ENCODE measurements around the gene HS6ST2. TPM values are rescaled to one million over a fixed set of nuclear protein-coding genes. Genes with fewer than 3 reads are reported as not detected.

Gene HS6ST2
- total RNA-seq, 2 experiments from 2014 or later = not detected

DNA sequence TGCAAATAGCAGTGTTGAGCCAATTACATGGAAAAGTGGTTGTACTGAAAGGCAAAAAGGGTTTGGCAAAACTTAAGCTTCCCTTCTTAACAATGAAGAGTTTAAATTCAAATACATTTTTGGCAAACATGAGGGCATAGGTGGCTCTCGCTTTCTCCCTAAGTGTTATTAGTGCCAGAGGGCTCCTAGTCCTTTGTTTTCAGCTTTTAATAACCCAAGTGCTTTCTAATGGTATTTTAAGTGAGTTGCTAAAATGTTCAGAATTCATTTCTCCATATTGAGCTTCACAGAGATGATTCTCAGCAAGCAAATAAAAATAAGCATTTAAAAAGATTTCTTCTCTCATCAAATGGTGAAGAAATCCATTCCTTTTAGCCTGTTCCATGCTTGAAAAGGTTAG is 123.7 kb downstream of the HS6ST2 start:
- TF ChIP-seq, protein P1, sequence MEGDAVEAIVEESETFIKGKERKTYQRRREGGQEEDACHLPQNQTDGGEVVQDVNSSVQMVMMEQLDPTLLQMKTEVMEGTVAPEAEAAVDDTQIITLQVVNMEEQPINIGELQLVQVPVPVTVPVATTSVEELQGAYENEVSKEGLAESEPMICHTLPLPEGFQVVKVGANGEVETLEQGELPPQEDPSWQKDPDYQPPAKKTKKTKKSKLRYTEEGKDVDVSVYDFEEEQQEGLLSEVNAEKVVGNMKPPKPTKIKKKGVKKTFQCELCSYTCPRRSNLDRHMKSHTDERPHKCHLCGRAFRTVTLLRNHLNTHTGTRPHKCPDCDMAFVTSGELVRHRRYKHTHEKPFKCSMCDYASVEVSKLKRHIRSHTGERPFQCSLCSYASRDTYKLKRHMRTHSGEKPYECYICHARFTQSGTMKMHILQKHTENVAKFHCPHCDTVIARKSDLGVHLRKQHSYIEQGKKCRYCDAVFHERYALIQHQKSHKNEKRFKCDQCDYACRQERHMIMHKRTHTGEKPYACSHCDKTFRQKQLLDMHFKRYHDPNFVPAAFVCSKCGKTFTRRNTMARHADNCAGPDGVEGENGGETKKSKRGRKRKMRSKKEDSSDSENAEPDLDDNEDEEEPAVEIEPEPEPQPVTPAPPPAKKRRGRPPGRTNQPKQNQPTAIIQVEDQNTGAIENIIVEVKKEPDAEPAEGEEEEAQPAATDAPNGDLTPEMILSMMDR (conservative IDR thresholded peaks at IDR 0.05; ENCODE audit: low read length) = no peak
- TF ChIP-seq EZH2phosphoT487 (IDR thresholded peaks at IDR 0.05; ENCODE audit: borderline replicate concordance, low read depth, low read length) = no peak
- no TSS peak for BruUV-seq (replicated peaks)
- no peaks in the 10 kb centered on the region for H3K79me2 ChIP-seq (ENCODE audit: insufficient read depth, low read depth, low read length)
- H3K4me3 ChIP-seq (ENCODE audit: low read depth, low read length, poor library complexity, severe bottlenecking) = no peak overlapping the region
- H2AFZ ChIP-seq (ENCODE audit: low read length) = no peak overlapping the region
- intact Hi-C loops (cut with micrococcal nuclease; ENCODE audit: unreplicated experiment) = no loop called here
- DNase-seq (ENCODE audit: low spot score) = no peak
- POLR2A ChIA-PET = no interaction called here
- no peaks in the 10 kb centered on the region for H3K36me3 ChIP-seq (ENCODE audit: insufficient read depth, low read length)
- H3K9me2 ChIP-seq (ENCODE audit: insufficient read depth, low read length) = no peaks in the 10 kb centered on the region
- H4K20me1 ChIP-seq (ENCODE audit: insufficient read depth, low read length) = no peaks in the 10 kb centered on the region
- no peaks in the 10 kb centered on the region for H3K4me1 ChIP-seq (ENCODE audit: insufficient read depth, low read length, poor library complexity, severe bottlenecking)
- CTCF ChIA-PET (ENCODE audit: unreplicated experiment) = no interaction called here
- no peak overlapping the region for H3K27ac ChIP-seq (ENCODE audit: low read depth, low read length, poor library complexity, severe bottlenecking)
- no peak overlapping the region for H3K4me2 ChIP-seq (ENCODE audit: low read length)
- H3K9me3 ChIP-seq (ENCODE audit: low read length) = no peaks in the 10 kb centered on the region

GRCh38 chrX:132834109-132834508 is 124.3 kb downstream of the HS6ST2 start:
- intact Hi-C loops (cut with micrococcal nuclease; ENCODE audit: unreplicated experiment) = no loop called here
- H3K27ac ChIP-seq (ENCODE audit: low read depth, low read length, poor library complexity, severe bottlenecking) = no peak overlapping the region
- ChIA-PET CTCF (ENCODE audit: unreplicated experiment) (no interaction called here), POLR2A (no interaction called here)
- no peaks in the 10 kb centered on the region for H3K4me1 ChIP-seq (ENCODE audit: insufficient read depth, low read length, poor library complexity, severe bottlenecking)
- H3K9me3 ChIP-seq (ENCODE audit: low read length) = no peaks in the 10 kb centered on the region
- DNase-seq (ENCODE audit: low spot score) = no peak
- no peaks in the 10 kb centered on the region for H3K9me2 ChIP-seq (ENCODE audit: insufficient read depth, low read length)
- no peaks in the 10 kb centered on the region for H3K79me2 ChIP-seq (ENCODE audit: insufficient read depth, low read depth, low read length)
- no peaks in the 10 kb centered on the region for H3K36me3 ChIP-seq (ENCODE audit: insufficient read depth, low read length)
- no peaks in the 10 kb centered on the region for H4K20me1 ChIP-seq (ENCODE audit: insufficient read depth, low read length)
- no peak overlapping the region for H3K4me2 ChIP-seq (ENCODE audit: low read length)
- H3K4me3 ChIP-seq (ENCODE audit: low read depth, low read length, poor library complexity, severe bottlenecking) = no peak overlapping the region
- BruUV-seq (replicated peaks) = no TSS peak
- no peak overlapping the region for H2AFZ ChIP-seq (ENCODE audit: low read length)
- TF ChIP-seq, protein P1 (conservative IDR thresholded peaks at IDR 0.05; ENCODE audit: low read length) = no peak
- no peak for TF ChIP-seq EZH2phosphoT487 (IDR thresholded peaks at IDR 0.05; ENCODE audit: borderline replicate concordance, low read depth, low read length)

DNA sequence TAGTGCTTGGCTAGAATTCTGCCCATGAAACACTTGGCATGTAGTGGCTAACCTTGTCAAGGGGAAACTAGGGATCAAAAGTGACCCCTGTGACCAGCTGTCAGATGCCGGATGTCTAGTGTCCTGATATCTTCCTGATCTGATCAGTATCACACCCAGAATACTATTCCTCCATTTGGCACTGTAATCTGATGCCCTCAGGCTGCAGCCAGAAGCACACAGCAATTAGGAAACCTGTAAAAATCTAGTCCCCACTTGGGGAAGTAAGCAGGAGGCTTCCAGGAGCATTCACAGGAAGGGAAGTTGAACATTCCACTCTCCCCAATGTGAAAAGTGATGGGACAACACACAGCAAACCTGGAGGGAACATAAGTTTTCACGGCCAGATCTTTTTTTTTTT is 125.1 kb downstream of the HS6ST2 start:
- H3K36me3 ChIP-seq (ENCODE audit: insufficient read depth, low read length) = no peaks in the 10 kb centered on the region
- no peak for DNase-seq (ENCODE audit: low spot score)
- ChIA-PET POLR2A (no interaction called here), CTCF (ENCODE audit: unreplicated experiment) (no interaction called here)
- no peaks in the 10 kb centered on the region for H3K9me2 ChIP-seq (ENCODE audit: insufficient read depth, low read length)
- intact Hi-C loops (cut with micrococcal nuclease; ENCODE audit: unreplicated experiment) = no loop called here
- H3K9me3 ChIP-seq (ENCODE audit: low read length) = no peaks in the 10 kb centered on the region
- no peak overlapping the region for H3K4me2 ChIP-seq (ENCODE audit: low read length)
- no peak overlapping the region for H3K27ac ChIP-seq (ENCODE audit: low read depth, low read length, poor library complexity, severe bottlenecking)
- H3K4me3 ChIP-seq (ENCODE audit: low read depth, low read length, poor library complexity, severe bottlenecking) = no peak overlapping the region
- H4K20me1 ChIP-seq (ENCODE audit: insufficient read depth, low read length) = no peaks in the 10 kb centered on the region
- TF ChIP-seq, protein P1 (conservative IDR thresholded peaks at IDR 0.05; ENCODE audit: low read length) = no peak
- no peak for TF ChIP-seq EZH2phosphoT487 (IDR thresholded peaks at IDR 0.05; ENCODE audit: borderline replicate concordance, low read depth, low read length)
- no TSS peak for BruUV-seq (replicated peaks)
- H2AFZ ChIP-seq (ENCODE audit: low read length) = no peak overlapping the region
- H3K79me2 ChIP-seq (ENCODE audit: insufficient read depth, low read depth, low read length) = no peaks in the 10 kb centered on the region
- H3K4me1 ChIP-seq (ENCODE audit: insufficient read depth, low read length, poor library complexity, severe bottlenecking) = no peaks in the 10 kb centered on the region
